ENCODE measurements around the gene MAPK8. TPM values are rescaled to one million over a fixed set of nuclear protein-coding genes. Genes with fewer than 3 reads are reported as not detected.

Gene MAPK8
- total RNA-seq, 1 experiment from 2014 or later = 29.7 TPM

GRCh38 chr10:48470115-48470892 lies 163.8 kb downstream of the MAPK8 start:
- Histone ChIP-seq H2AFZ (ENCODE audit: low read length) (no peak overlapping the region), H3K27ac (ENCODE audit: low read length) (no peak overlapping the region), H3K9me2 (replicated peaks; ENCODE audit: insufficient read depth, low read length) (no peaks in the 10 kb centered on the region)

GRCh38 chr10:48470893-48471805 lies 164.7 kb downstream of the MAPK8 start:
- Histone ChIP-seq H3K9me3 (ENCODE audit: low read length) (no peaks in the 10 kb centered on the region), H3K79me2 (ENCODE audit: low read length) (no peaks in the 10 kb centered on the region), H3K4me2 (ENCODE audit: low read depth, low read length, poor library complexity, severe bottlenecking) (no peak overlapping the region), H3K27ac (ENCODE audit: low read length) (no peak overlapping the region), H3K9ac (ENCODE audit: low read length) (no peak overlapping the region), H4K20me1 (ENCODE audit: insufficient read depth, low read depth, low read length) (no peaks in the 10 kb centered on the region), H3K27me3 (ENCODE audit: low read length) (no peaks in the 10 kb centered on the region), H3K9me2 (replicated peaks; ENCODE audit: insufficient read depth, low read length) (no peaks in the 10 kb centered on the region), H3K4me3 (ENCODE audit: low read length) (no peak overlapping the region), H2AFZ (ENCODE audit: low read length) (no peak overlapping the region), H3K4me1 (ENCODE audit: low read length) (peaks cover 3% of the 10 kb centered on the region), H3K36me3 (ENCODE audit: insufficient read depth, low read length) (no peaks in the 10 kb centered on the region)
- no peak for DNase-seq

More at GRCh38 chr10:48470115-48470892, 163.8 kb downstream of the MAPK8 start:
- no peak overlapping the region for H3K9ac ChIP-seq (ENCODE audit: low read length)
- no peaks in the 10 kb centered on the region for H3K27me3 ChIP-seq (ENCODE audit: low read length)
- H4K20me1 ChIP-seq (ENCODE audit: insufficient read depth, low read depth, low read length) = no peaks in the 10 kb centered on the region
- no peak overlapping the region for H3K4me3 ChIP-seq (ENCODE audit: low read length)
- H3K36me3 ChIP-seq (ENCODE audit: insufficient read depth, low read length) = no peaks in the 10 kb centered on the region
- H3K4me2 ChIP-seq (ENCODE audit: low read depth, low read length, poor library complexity, severe bottlenecking) = no peak overlapping the region
- DNase-seq = no peak
- no peaks in the 10 kb centered on the region for H3K9me3 ChIP-seq (ENCODE audit: low read length)
- H3K79me2 ChIP-seq (ENCODE audit: low read length) = no peaks in the 10 kb centered on the region
- no peaks in the 10 kb centered on the region for H3K4me1 ChIP-seq (ENCODE audit: low read length)

- no peaks in the 10 kb centered on the region for H3K9me2 ChIP-seq (replicated peaks; ENCODE audit: insufficient read depth, low read length)
- no peaks in the 10 kb centered on the region for H4K20me1 ChIP-seq (ENCODE audit: insufficient read depth, low read depth, low read length)
- no peak for DNase-seq
- no peak overlapping the region for H3K4me2 ChIP-seq (ENCODE audit: low read depth, low read length, poor library complexity, severe bottlenecking)
- no peaks in the 10 kb centered on the region for H3K9me3 ChIP-seq (ENCODE audit: low read length)
- no peak overlapping the region for H3K27ac ChIP-seq (ENCODE audit: low read length)
- peaks cover 9% of the 10 kb centered on the region for H3K4me1 ChIP-seq (ENCODE audit: low read length)
- H3K36me3 ChIP-seq (ENCODE audit: insufficient read depth, low read length) = no peaks in the 10 kb centered on the region
- H3K27me3 ChIP-seq (ENCODE audit: low read length) = no peaks in the 10 kb centered on the region
- H3K4me3 ChIP-seq (ENCODE audit: low read length) = no peak overlapping the region
- no peaks in the 10 kb centered on the region for H3K79me2 ChIP-seq (ENCODE audit: low read length)
- H2AFZ ChIP-seq (ENCODE audit: low read length) = no peak overlapping the region
- no peak overlapping the region for H3K9ac ChIP-seq (ENCODE audit: low read length)
Measured at GRCh38 chr10:48472501-48473069, 166.1 kb downstream of the MAPK8 start.

- no peak for DNase-seq
- H3K79me2 ChIP-seq (ENCODE audit: low read length) = no peaks in the 10 kb centered on the region
Measured at GRCh38 chr10:48473704-48474103, 167.2 kb downstream of the MAPK8 start.

GRCh38 chr10:48474765-48475365 lies 168.4 kb downstream of the MAPK8 start:
- Histone ChIP-seq H3K79me2 (ENCODE audit: low read length) (no peaks in the 10 kb centered on the region), H2AFZ (ENCODE audit: low read length) (no peak overlapping the region)

More at GRCh38 chr10:48473704-48474103, 167.2 kb downstream of the MAPK8 start:
- Histone ChIP-seq H3K27ac (ENCODE audit: low read length) (no peak overlapping the region), H3K4me2 (ENCODE audit: low read depth, low read length, poor library complexity, severe bottlenecking) (no peak overlapping the region), H2AFZ (ENCODE audit: low read length) (no peak overlapping the region), H3K9me3 (ENCODE audit: low read length) (no peaks in the 10 kb centered on the region), H3K4me3 (ENCODE audit: low read length) (no peak overlapping the region), H3K9ac (ENCODE audit: low read length) (no peak overlapping the region), H3K9me2 (replicated peaks; ENCODE audit: insufficient read depth, low read length) (no peaks in the 10 kb centered on the region), H3K4me1 (ENCODE audit: low read length) (peaks cover 9% of the 10 kb centered on the region), H3K36me3 (ENCODE audit: insufficient read depth, low read length) (no peaks in the 10 kb centered on the region), H4K20me1 (ENCODE audit: insufficient read depth, low read depth, low read length) (no peaks in the 10 kb centered on the region), H3K27me3 (ENCODE audit: low read length) (no peaks in the 10 kb centered on the region)

GRCh38 chr10:48475943-48476278 lies 169.4 kb downstream of the MAPK8 start:
- Histone ChIP-seq H2AFZ (ENCODE audit: low read length) (no peak overlapping the region), H3K27ac (ENCODE audit: low read length) (no peak overlapping the region), H3K9me2 (replicated peaks; ENCODE audit: insufficient read depth, low read length) (no peaks in the 10 kb centered on the region), H3K4me2 (ENCODE audit: low read depth, low read length, poor library complexity, severe bottlenecking) (no peak overlapping the region), H3K36me3 (ENCODE audit: insufficient read depth, low read length) (no peaks in the 10 kb centered on the region), H3K27me3 (ENCODE audit: low read length) (no peaks in the 10 kb centered on the region), H3K9me3 (ENCODE audit: low read length) (no peaks in the 10 kb centered on the region), H3K4me3 (ENCODE audit: low read length) (no peak overlapping the region), H4K20me1 (ENCODE audit: insufficient read depth, low read depth, low read length) (no peaks in the 10 kb centered on the region), H3K79me2 (ENCODE audit: low read length) (no peaks in the 10 kb centered on the region), H3K9ac (ENCODE audit: low read length) (no peak overlapping the region), H3K4me1 (ENCODE audit: low read length) (peaks cover 9% of the 10 kb centered on the region)
- no peak for DNase-seq

More at GRCh38 chr10:48474765-48475365, 168.4 kb downstream of the MAPK8 start:
- Histone ChIP-seq H3K9me2 (replicated peaks; ENCODE audit: insufficient read depth, low read length) (no peaks in the 10 kb centered on the region), H3K9me3 (ENCODE audit: low read length) (no peaks in the 10 kb centered on the region), H4K20me1 (ENCODE audit: insufficient read depth, low read depth, low read length) (no peaks in the 10 kb centered on the region), H3K4me1 (ENCODE audit: low read length) (peaks cover 9% of the 10 kb centered on the region), H3K4me3 (ENCODE audit: low read length) (no peak overlapping the region), H3K27ac (ENCODE audit: low read length) (no peak overlapping the region), H3K4me2 (ENCODE audit: low read depth, low read length, poor library complexity, severe bottlenecking) (no peak overlapping the region), H3K27me3 (ENCODE audit: low read length) (no peaks in the 10 kb centered on the region), H3K9ac (ENCODE audit: low read length) (no peak overlapping the region), H3K36me3 (ENCODE audit: insufficient read depth, low read length) (no peaks in the 10 kb centered on the region)
- no peak for DNase-seq

GRCh38 chr10:48476279-48476982 lies 170.0 kb downstream of the MAPK8 start:
- Histone ChIP-seq H3K79me2 (ENCODE audit: low read length) (no peaks in the 10 kb centered on the region), H3K4me3 (ENCODE audit: low read length) (no peak overlapping the region), H3K4me2 (ENCODE audit: low read depth, low read length, poor library complexity, severe bottlenecking) (no peak overlapping the region), H3K27me3 (ENCODE audit: low read length) (no peaks in the 10 kb centered on the region), H3K9me2 (replicated peaks; ENCODE audit: insufficient read depth, low read length) (no peaks in the 10 kb centered on the region), H3K9ac (ENCODE audit: low read length) (no peak overlapping the region), H3K9me3 (ENCODE audit: low read length) (no peaks in the 10 kb centered on the region), H4K20me1 (ENCODE audit: insufficient read depth, low read depth, low read length) (no peaks in the 10 kb centered on the region), H2AFZ (ENCODE audit: low read length) (no peak overlapping the region), H3K4me1 (ENCODE audit: low read length) (peaks cover 9% of the 10 kb centered on the region), H3K27ac (ENCODE audit: low read length) (no peak overlapping the region), H3K36me3 (ENCODE audit: insufficient read depth, low read length) (no peaks in the 10 kb centered on the region)
- no peak for DNase-seq

All from Karpas-422 (cell line).